ENCODE measurements around the gene BRD3. TPM values are rescaled to one million over a fixed set of nuclear protein-coding genes. Genes with fewer than 3 reads are reported as not detected.

BRD3 gene
- total RNA-seq, 1 donor from 2014 or later = 72.4 TPM

- Mint-ChIP-seq H3K27ac (no peak overlapping the region), H3K36me3 (peaks cover 41% of the 10 kb centered on the region), H3K9me3 (no peaks in the 10 kb centered on the region), H3K4me3 (no peak overlapping the region), H3K27me3 (no peaks in the 10 kb centered on the region), H3K4me1 (ENCODE audit: unreplicated experiment) (no peaks in the 10 kb centered on the region)
- no peak for TF ChIP-seq CTCF (conservative IDR thresholded peaks at IDR 0.05)
- no peak for DNase-seq (ENCODE audit: extremely low spot score, unreplicated experiment)
These were observed 31.7 kb downstream of the BRD3 start for GRCh38 chr9:134036130-134036529.

- Mint-ChIP-seq H3K4me3 (no peak overlapping the region), H3K9me3 (no peaks in the 10 kb centered on the region), H3K36me3 (peaks cover 41% of the 10 kb centered on the region), H3K4me1 (ENCODE audit: unreplicated experiment) (no peaks in the 10 kb centered on the region), H3K27ac (no peak overlapping the region), H3K27me3 (no peaks in the 10 kb centered on the region)
- DNase-seq (ENCODE audit: extremely low spot score, unreplicated experiment) = no peak
- TF ChIP-seq CTCF (conservative IDR thresholded peaks at IDR 0.05) = no peak
These were observed 32.5 kb downstream of the BRD3 start for GRCh38 chr9:134035041-134036039.

GRCh38 chr9:134034215-134035040 is 33.4 kb downstream of the BRD3 start:
- H3K27ac Mint-ChIP-seq = no peak overlapping the region
- peaks cover 32% of the 10 kb centered on the region for H3K36me3 Mint-ChIP-seq
- no peaks in the 10 kb centered on the region for H3K27me3 Mint-ChIP-seq
- no peak for DNase-seq (ENCODE audit: extremely low spot score, unreplicated experiment)
- H3K4me3 Mint-ChIP-seq = no peak overlapping the region
- no peaks in the 10 kb centered on the region for H3K9me3 Mint-ChIP-seq
- no peaks in the 10 kb centered on the region for H3K4me1 Mint-ChIP-seq (ENCODE audit: unreplicated experiment)
- no peak for TF ChIP-seq CTCF (conservative IDR thresholded peaks at IDR 0.05)

GRCh38 chr9:134033516-134034214 is 34.2 kb downstream of the BRD3 start:
- H3K9me3 Mint-ChIP-seq = no peaks in the 10 kb centered on the region
- no peak overlapping the region for H3K27ac Mint-ChIP-seq
- DNase-seq (ENCODE audit: extremely low spot score, unreplicated experiment) = no peak
- no peak for TF ChIP-seq CTCF (conservative IDR thresholded peaks at IDR 0.05)
- peaks cover 25% of the 10 kb centered on the region for H3K36me3 Mint-ChIP-seq
- no peaks in the 10 kb centered on the region for H3K27me3 Mint-ChIP-seq
- H3K4me3 Mint-ChIP-seq = no peak overlapping the region
- no peaks in the 10 kb centered on the region for H3K4me1 Mint-ChIP-seq (ENCODE audit: unreplicated experiment)

GRCh38 chr9:134032456-134033222 is 35.2 kb downstream of the BRD3 start:
- peaks cover 15% of the 10 kb centered on the region for H3K36me3 Mint-ChIP-seq
- H3K27ac Mint-ChIP-seq = no peak overlapping the region
- H3K4me1 Mint-ChIP-seq (ENCODE audit: unreplicated experiment) = no peaks in the 10 kb centered on the region
- TF ChIP-seq CTCF (conservative IDR thresholded peaks at IDR 0.05) = no peak
- no peak overlapping the region for H3K4me3 Mint-ChIP-seq
- no peaks in the 10 kb centered on the region for H3K9me3 Mint-ChIP-seq
- no peaks in the 10 kb centered on the region for H3K27me3 Mint-ChIP-seq
- no peak for DNase-seq (ENCODE audit: extremely low spot score, unreplicated experiment)
